Lung (tissue), 12 donors: ENCODE data around the gene KCTD10. TPM values are rescaled to one million over a fixed set of nuclear protein-coding genes. Genes with fewer than 3 reads are reported as not detected.

ENCODE experiments used
- ATAC-seq: fragments of 200-7000 bp; cut with Tn5 transposase; one replicate; pipeline ENCODE4 v1.9.1; 2020; ENCODE audit warnings: moderate number of reproducible peaks; ENCODE audit not compliant: insufficient read depth, low FRiP score
- DNase-seq, 3 donors: peaks; one replicate each; pipeline ENCODE4 v3.0.0-alpha.2; 2013 to 2017
- H3K27ac ChIP-seq, 2 donors: one replicate each; pipeline ENCODE4 v1.5.1; 2013; ENCODE audit warnings: mild to moderate bottlenecking in 2 of 2, moderate library complexity in 2 of 2, control low read depth in 1 of 2, inconsistent platforms in 1 of 2, low read depth in 1 of 2, low read length in 1 of 2
- H3K27me3 ChIP-seq, 3 donors: one replicate each; pipeline ENCODE4 v1.5.1; 2013; ENCODE audit warnings: low read length in 2 of 3; ENCODE audit not compliant: control insufficient read depth in 3 of 3, insufficient read depth in 3 of 3
- H3K36me3 ChIP-seq, 4 donors: one replicate each; pipeline ENCODE4 v1.5.1; 2013; ENCODE audit warnings: low read length in 4 of 4, mild to moderate bottlenecking in 1 of 4, moderate library complexity in 1 of 4; ENCODE audit not compliant: control insufficient read depth in 4 of 4, insufficient read depth in 4 of 4
- H3K4me1 ChIP-seq, 5 donors: one replicate each; pipeline ENCODE4 v1.5.1; 2013; ENCODE audit warnings: low read length in 5 of 5, mild to moderate bottlenecking in 2 of 5, moderate library complexity in 1 of 5; ENCODE audit not compliant: control insufficient read depth in 5 of 5, insufficient read depth in 5 of 5
- H3K4me3 ChIP-seq: one replicate; pipeline ENCODE4 v1.5.1; 2013; ENCODE audit warnings: mild to moderate bottlenecking, control low read depth, moderate library complexity
- H3K9ac ChIP-seq, 2 donors: one replicate each; pipeline ENCODE4 v1.5.1; 2013; ENCODE audit warnings: low read length in 2 of 2, control low read depth in 1 of 2; ENCODE audit not compliant: insufficient read depth in 1 of 2
- H3K9me3 ChIP-seq, 4 donors: one replicate each; pipeline ENCODE4 v1.5.1; 2013; ENCODE audit warnings: low read length in 3 of 4, mild to moderate bottlenecking in 1 of 4, moderate library complexity in 1 of 4; ENCODE audit not compliant: control insufficient read depth in 4 of 4, insufficient read depth in 3 of 4
- WGBS, 2 donors: extraction: QIAGEN DNeasy Blood & Tissue Kit; methylation state at CpG; one replicate each; pipeline ENCODE4 v1.1.7; 2013; 5-methylcytosine and 5-hydroxymethylcytosine counted together
- polyA plus RNA-seq, 2 donors: library from polyadenylated mRNA; stranded (reverse); fragments of 200-250 nt; gene quantifications; one replicate each; pipeline ENCODE4 v1.2.1, GENCODE V29; 2013
- total RNA-seq, 2 donors: library from RNA; depleted of rRNA in 1 of 2; stranded (reverse); fragments of >200 nt in 1 of 2; gene quantifications; one replicate each; pipeline ENCODE4 v1.2.1, GENCODE V29; 2014 to 2021
- TF ChIP-seq, protein P1 (sequence below): IDR thresholded peaks from 2 replicates; pipeline ENCODE4 v1.5.1; 2012; ENCODE audit warnings: mild to moderate bottlenecking; ENCODE audit errors: control extremely low read depth, extremely low read depth
- donor health status: control.
- donor health status: control.
- donor health status: Bipolar disorder and iron deficiency.
- donor health status: healthy.
- donor health status: DM: yes; HTN: yes; CAD: no.

The KCTD10 gene
- total and polyA plus RNA-seq, 4 donors = 21.7 to 72.6 (median 53.7) TPM

DNA sequence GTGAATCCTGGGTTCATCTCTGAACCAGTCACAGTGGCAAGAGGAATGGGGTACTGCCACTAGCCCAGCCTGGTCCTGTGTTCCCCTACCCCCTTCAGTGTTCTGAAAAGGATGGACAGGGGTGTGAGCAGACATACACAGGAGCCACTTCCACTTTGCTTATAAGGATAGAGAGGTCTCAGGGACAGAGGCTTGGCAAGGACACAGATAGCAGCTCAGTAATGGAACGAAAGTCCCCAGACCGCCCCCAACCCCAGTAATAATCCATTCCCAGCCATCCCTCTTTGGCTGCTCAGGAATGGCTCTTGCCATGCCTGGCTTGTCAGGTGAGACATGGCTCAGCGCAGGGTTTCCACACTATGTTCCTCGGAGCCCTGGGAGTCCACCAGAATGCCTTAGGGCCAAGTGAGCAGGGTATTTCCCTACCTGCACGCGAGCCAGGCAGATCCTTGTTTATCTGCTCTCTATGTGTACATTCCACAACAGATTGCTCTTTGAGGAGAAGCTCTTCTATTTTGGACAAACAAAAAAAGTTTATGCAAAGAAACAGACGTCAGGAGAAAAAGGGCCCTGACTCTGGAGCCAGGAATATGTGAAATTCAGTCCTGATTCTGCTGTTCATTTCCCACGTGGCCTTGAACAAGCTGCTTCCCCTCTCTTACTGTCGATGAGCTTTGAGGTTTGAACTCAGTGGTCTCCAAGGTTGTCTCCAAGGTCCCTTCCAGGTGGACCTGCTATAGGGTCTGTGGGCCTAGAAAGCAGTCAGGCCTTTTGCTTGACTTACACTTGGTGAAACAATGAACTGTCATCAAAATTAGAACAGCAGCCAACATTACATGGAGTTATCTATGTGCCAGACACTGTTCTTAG, 10.3 kb upstream of the KCTD10 start:
- H3K9ac ChIP-seq = no peak overlapping the region
- 94 to 99% methylated on average over 9 of the region's 9 CpGs for WGBS, 2 donors
- H3K36me3 ChIP-seq = peaks cover 43 to 72% (median 61%) of the 10 kb centered on the region in 4 donors
- no peak for ATAC-seq
- H3K4me3 ChIP-seq = no peak overlapping the region
- TF ChIP-seq, protein P1, sequence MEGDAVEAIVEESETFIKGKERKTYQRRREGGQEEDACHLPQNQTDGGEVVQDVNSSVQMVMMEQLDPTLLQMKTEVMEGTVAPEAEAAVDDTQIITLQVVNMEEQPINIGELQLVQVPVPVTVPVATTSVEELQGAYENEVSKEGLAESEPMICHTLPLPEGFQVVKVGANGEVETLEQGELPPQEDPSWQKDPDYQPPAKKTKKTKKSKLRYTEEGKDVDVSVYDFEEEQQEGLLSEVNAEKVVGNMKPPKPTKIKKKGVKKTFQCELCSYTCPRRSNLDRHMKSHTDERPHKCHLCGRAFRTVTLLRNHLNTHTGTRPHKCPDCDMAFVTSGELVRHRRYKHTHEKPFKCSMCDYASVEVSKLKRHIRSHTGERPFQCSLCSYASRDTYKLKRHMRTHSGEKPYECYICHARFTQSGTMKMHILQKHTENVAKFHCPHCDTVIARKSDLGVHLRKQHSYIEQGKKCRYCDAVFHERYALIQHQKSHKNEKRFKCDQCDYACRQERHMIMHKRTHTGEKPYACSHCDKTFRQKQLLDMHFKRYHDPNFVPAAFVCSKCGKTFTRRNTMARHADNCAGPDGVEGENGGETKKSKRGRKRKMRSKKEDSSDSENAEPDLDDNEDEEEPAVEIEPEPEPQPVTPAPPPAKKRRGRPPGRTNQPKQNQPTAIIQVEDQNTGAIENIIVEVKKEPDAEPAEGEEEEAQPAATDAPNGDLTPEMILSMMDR = no peak
- no peaks in the 10 kb centered on the region for H3K9me3 ChIP-seq
- no peaks in the 10 kb centered on the region for H3K4me1 ChIP-seq
- no peak for DNase-seq
- no peaks in the 10 kb centered on the region for H3K27me3 ChIP-seq
- no peak overlapping the region for H3K27ac ChIP-seq

DNA sequence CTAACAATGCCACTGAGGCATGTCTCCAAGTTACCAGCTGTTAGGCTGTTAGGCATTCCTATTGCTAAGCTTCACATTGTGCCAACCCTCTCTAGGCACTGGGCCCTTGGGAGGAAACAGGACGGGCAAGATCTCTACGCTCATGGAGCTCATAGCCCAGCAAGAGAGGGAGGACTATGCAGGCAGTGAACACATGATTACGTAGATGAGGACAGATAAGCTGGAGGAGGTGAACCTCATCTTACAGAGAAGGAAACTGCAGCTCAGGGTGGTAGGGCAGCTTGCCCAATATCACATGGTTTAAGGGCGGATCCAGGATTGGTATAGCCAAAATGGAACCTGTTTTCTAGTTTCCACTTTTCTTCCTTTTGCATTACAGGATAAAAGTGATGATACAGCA, 8.1 kb upstream of the KCTD10 start:
- H3K27ac ChIP-seq = no peak overlapping the region
- TF ChIP-seq, protein P1 = no peak
- ATAC-seq (no peak), DNase-seq (no peak)
- WGBS, 2 donors = 87 to 98% methylated on average over 4 of the region's 4 CpGs
- H3K4me1 ChIP-seq = no peaks in the 10 kb centered on the region
- H3K9me3 ChIP-seq = no peaks in the 10 kb centered on the region
- H3K4me3 ChIP-seq = no peak overlapping the region
- H3K27me3 ChIP-seq = no peaks in the 10 kb centered on the region
- H3K9ac ChIP-seq = no peak overlapping the region
- peaks cover 38 to 70% (median 48%) of the 10 kb centered on the region in 4 donors for H3K36me3 ChIP-seq

DNA sequence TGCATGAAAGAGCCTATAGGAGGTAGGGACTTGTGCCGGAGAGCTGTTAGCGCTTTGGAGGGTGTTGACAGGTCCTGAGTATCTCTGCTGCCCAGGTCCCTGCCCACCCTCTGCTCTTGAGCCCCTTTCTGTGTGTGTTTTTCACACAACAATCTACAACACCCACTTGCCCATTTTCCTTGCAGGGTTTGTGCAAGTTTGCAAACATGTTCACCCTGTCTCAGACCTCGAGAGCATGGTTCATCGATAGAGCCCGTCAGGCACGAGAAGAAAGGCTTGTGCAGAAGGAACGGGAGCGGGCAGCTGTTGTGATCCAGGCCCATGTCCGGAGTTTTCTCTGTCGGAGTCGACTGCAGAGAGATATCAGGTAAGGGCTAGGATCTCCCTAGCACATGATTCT, 6.2 kb upstream of the KCTD10 start:
- 95 to 98% methylated on average over 11 of the region's 11 CpGs for WGBS, 2 donors
- TF ChIP-seq, protein P1 = no peak

More for the DNA sequence above, 6.2 kb upstream of the KCTD10 start:
- DNase-seq = no peak
- H3K9me3 ChIP-seq = no peaks in the 10 kb centered on the region
- no peak overlapping the region for H3K4me3 ChIP-seq
- H3K27me3 ChIP-seq = no peaks in the 10 kb centered on the region
- no peak overlapping the region for H3K9ac ChIP-seq
- peaks cover 0 to 6% (median 4%) of the 10 kb centered on the region in 5 donors for H3K4me1 ChIP-seq
- no peak overlapping the region for H3K27ac ChIP-seq
- H3K36me3 ChIP-seq = peaks cover 26 to 53% (median 33%) of the 10 kb centered on the region in 4 donors
- no peak for ATAC-seq
